Neural progenitor cell (in vitro differentiated cells): ENCODE results near the gene ZDHHC14. TPM values are rescaled to one million over a fixed set of nuclear protein-coding genes. Genes with fewer than 3 reads are reported as not detected.

Experiments
- DNase-seq: peaks from one replicate; pipeline ENCODE4 v3.0.0-alpha.2; 2016; ENCODE audit warnings: low spot score
- H2AFZ ChIP-seq: fragments of 200-600 bp; sonication (generic); replicated peaks from 2 replicates; pipeline ENCODE4 v1.6.1; 2016; ENCODE audit warnings: antibody characterized with exemption
- H3F3A ChIP-seq: fragments of 200-600 bp; sonication (generic); 2 replicates; pipeline ENCODE4 v1.6.1; 2016; ENCODE audit warnings: antibody characterized with exemption, low read depth
- H3K27ac ChIP-seq: fragments of 200-600 bp; sonication (generic); 2 replicates; pipeline ENCODE4 v1.5.1; 2016; ENCODE audit warnings: mild to moderate bottlenecking
- H3K27me3 ChIP-seq: fragments of 200-600 bp; sonication (generic); 2 replicates; pipeline ENCODE4 v1.6.1; 2016; ENCODE audit warnings: mild to moderate bottlenecking, moderate library complexity
- H3K36me3 ChIP-seq: fragments of 200-600 bp; sonication (generic); 2 replicates; pipeline ENCODE4 v1.5.1; 2016
- H3K4me1 ChIP-seq: fragments of 200-600 bp; sonication (generic); 2 replicates; pipeline ENCODE4 v1.6.1; 2016; ENCODE audit warnings: mixed run types
- H3K4me2 ChIP-seq: fragments of 200-600 bp; sonication (generic); 2 replicates; pipeline ENCODE4 v1.6.1; 2016
- H3K4me3 ChIP-seq: fragments of 200-600 bp; sonication (generic); 2 replicates; pipeline ENCODE4 v1.5.1; 2016
- H3K79me2 ChIP-seq: fragments of 200-600 bp; sonication (generic); 2 replicates; pipeline ENCODE4 v1.6.1; 2016; ENCODE audit warnings: low read depth
- H3K9ac ChIP-seq: fragments of 200-600 bp; sonication (generic); 2 replicates; pipeline ENCODE4 v1.6.1; 2016
- H3K9me3 ChIP-seq: fragments of 200-600 bp; sonication (generic); 2 replicates; pipeline ENCODE4 v1.5.1; 2016; ENCODE audit warnings: low read depth
- H4K20me1 ChIP-seq: fragments of 200-600 bp; sonication (generic); 2 replicates; pipeline ENCODE4 v1.6.1; 2016; ENCODE audit warnings: low read depth
- H3K27ac Mint-ChIP-seq: 3 replicates; pipeline ENCODE4 v1.8.0; 2021; ENCODE audit warnings: mixed read lengths
- H3K27me3 Mint-ChIP-seq: 2 replicates; pipeline ENCODE4 v1.8.0; 2022; ENCODE audit warnings: low read depth, mild to moderate bottlenecking, inconsistent platforms, moderate library complexity, mixed read lengths; ENCODE audit not compliant: insufficient read depth
- H3K36me3 Mint-ChIP-seq: 3 replicates; pipeline ENCODE4 v1.8.0; 2021; ENCODE audit warnings: mixed read lengths
- H3K4me1 Mint-ChIP-seq: 3 replicates; pipeline ENCODE4 v1.8.0; 2021; ENCODE audit warnings: mixed read lengths
- H3K4me3 Mint-ChIP-seq: 3 replicates; pipeline ENCODE4 v1.8.0; 2021; ENCODE audit warnings: mild to moderate bottlenecking, moderate library complexity, mixed read lengths
- H3K9me3 Mint-ChIP-seq: 3 replicates; pipeline ENCODE4 v1.8.0; 2020; ENCODE audit warnings: mixed read lengths
- EZH2 ChIP-seq: fragments of 200-600 bp; sonication (generic); IDR thresholded peaks from 2 replicates; pipeline ENCODE4 v1.6.1; 2017; ENCODE audit warnings: antibody characterized with exemption, mild to moderate bottlenecking, moderate library complexity
- EZH2phosphoT487 ChIP-seq: fragments of 200-600 bp; sonication (generic); IDR thresholded peaks from 2 replicates; pipeline ENCODE4 v1.6.1; 2017; ENCODE audit warnings: antibody characterized with exemption
- total RNA-seq: library from RNA; depleted of rRNA; stranded (reverse); fragments of >200 nt; gene quantifications from 2 replicates; pipeline ENCODE4 v1.2.3, GENCODE V29; 2015; ENCODE audit warnings: low replicate concordance
- TF ChIP-seq, protein P1 (sequence below): fragments of 200-600 bp; sonication (generic); IDR thresholded peaks from 2 replicates; pipeline ENCODE4 v1.5.1; 2017; ENCODE audit warnings: antibody characterized with exemption, mild to moderate bottlenecking

Gene ZDHHC14
- total RNA-seq, 1 donor from 2014 or later = 14.5 TPM

GRCh38 chr6:157498817-157499216 is 117.8 kb downstream of the ZDHHC14 start:
- H3K9me3 ChIP-seq = no peaks in the 10 kb centered on the region
- H3K27me3 ChIP-seq = no peaks in the 10 kb centered on the region
- H3K79me2 ChIP-seq = no peaks in the 10 kb centered on the region
- no peak overlapping the region for H3K27ac ChIP-seq
- no peak for DNase-seq
- H3K9me3 Mint-ChIP-seq = peaks cover 9% of the 10 kb centered on the region
- no peak overlapping the region for H3K4me3 ChIP-seq
- H3K4me2 ChIP-seq = no peak overlapping the region
- H3K36me3 ChIP-seq = no peaks in the 10 kb centered on the region
- H3K4me1 ChIP-seq = peaks cover 4% of the 10 kb centered on the region
- no peak overlapping the region for H3K27ac Mint-ChIP-seq
- no peak for TF ChIP-seq EZH2phosphoT487
- no peak for TF ChIP-seq EZH2
- TF ChIP-seq, protein P1, sequence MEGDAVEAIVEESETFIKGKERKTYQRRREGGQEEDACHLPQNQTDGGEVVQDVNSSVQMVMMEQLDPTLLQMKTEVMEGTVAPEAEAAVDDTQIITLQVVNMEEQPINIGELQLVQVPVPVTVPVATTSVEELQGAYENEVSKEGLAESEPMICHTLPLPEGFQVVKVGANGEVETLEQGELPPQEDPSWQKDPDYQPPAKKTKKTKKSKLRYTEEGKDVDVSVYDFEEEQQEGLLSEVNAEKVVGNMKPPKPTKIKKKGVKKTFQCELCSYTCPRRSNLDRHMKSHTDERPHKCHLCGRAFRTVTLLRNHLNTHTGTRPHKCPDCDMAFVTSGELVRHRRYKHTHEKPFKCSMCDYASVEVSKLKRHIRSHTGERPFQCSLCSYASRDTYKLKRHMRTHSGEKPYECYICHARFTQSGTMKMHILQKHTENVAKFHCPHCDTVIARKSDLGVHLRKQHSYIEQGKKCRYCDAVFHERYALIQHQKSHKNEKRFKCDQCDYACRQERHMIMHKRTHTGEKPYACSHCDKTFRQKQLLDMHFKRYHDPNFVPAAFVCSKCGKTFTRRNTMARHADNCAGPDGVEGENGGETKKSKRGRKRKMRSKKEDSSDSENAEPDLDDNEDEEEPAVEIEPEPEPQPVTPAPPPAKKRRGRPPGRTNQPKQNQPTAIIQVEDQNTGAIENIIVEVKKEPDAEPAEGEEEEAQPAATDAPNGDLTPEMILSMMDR = no peak
- no peak overlapping the region for H2AFZ ChIP-seq
- H3K9ac ChIP-seq = no peak overlapping the region
- H3K4me1 Mint-ChIP-seq = peaks cover 3% of the 10 kb centered on the region
- no peak overlapping the region for H3K4me3 Mint-ChIP-seq
- no peaks in the 10 kb centered on the region for H3F3A ChIP-seq
- no peaks in the 10 kb centered on the region for H3K27me3 Mint-ChIP-seq
- no peaks in the 10 kb centered on the region for H4K20me1 ChIP-seq
- peaks cover 8% of the 10 kb centered on the region for H3K36me3 Mint-ChIP-seq

GRCh38 chr6:157500022-157500421 is 119.0 kb downstream of the ZDHHC14 start:
- H3K27ac ChIP-seq = no peak overlapping the region
- no peaks in the 10 kb centered on the region for H4K20me1 ChIP-seq
- Mint-ChIP-seq H3K27me3 (peaks cover 2% of the 10 kb centered on the region), H3K27ac (no peak overlapping the region), H3K9me3 (peaks cover 12% of the 10 kb centered on the region), H3K4me3 (no peak overlapping the region), H3K4me1 (no peaks in the 10 kb centered on the region), H3K36me3 (peaks cover 8% of the 10 kb centered on the region)
- H3F3A ChIP-seq = no peaks in the 10 kb centered on the region
- DNase-seq = no peak
- TF ChIP-seq EZH2 = no peak
- TF ChIP-seq, protein P1 = no peak
- TF ChIP-seq EZH2phosphoT487 = no peak
- no peaks in the 10 kb centered on the region for H3K79me2 ChIP-seq
- no peaks in the 10 kb centered on the region for H3K9me3 ChIP-seq
- no peak overlapping the region for H3K4me3 ChIP-seq
- no peak overlapping the region for H2AFZ ChIP-seq
- no peaks in the 10 kb centered on the region for H3K27me3 ChIP-seq
- no peaks in the 10 kb centered on the region for H3K4me1 ChIP-seq
- no peaks in the 10 kb centered on the region for H3K36me3 ChIP-seq
- H3K4me2 ChIP-seq = no peak overlapping the region
- no peak overlapping the region for H3K9ac ChIP-seq

GRCh38 chr6:157503018-157503747 is 122.2 kb downstream of the ZDHHC14 start:
- Mint-ChIP-seq H3K9me3 (peaks cover 25% of the 10 kb centered on the region), H3K36me3 (peaks cover 22% of the 10 kb centered on the region), H3K4me1 (no peaks in the 10 kb centered on the region), H3K27me3 (peaks cover 2% of the 10 kb centered on the region), H3K27ac (no peak overlapping the region), H3K4me3 (no peak overlapping the region)
- Histone ChIP-seq H3K9me3 (peaks cover 7% of the 10 kb centered on the region), H3K4me2 (no peak overlapping the region), H3K79me2 (no peaks in the 10 kb centered on the region), H2AFZ (no peak overlapping the region), H4K20me1 (no peaks in the 10 kb centered on the region), H3F3A (no peaks in the 10 kb centered on the region), H3K4me3 (no peak overlapping the region), H3K4me1 (no peaks in the 10 kb centered on the region), H3K36me3 (no peaks in the 10 kb centered on the region), H3K9ac (no peak overlapping the region), H3K27ac (no peak overlapping the region), H3K27me3 (no peaks in the 10 kb centered on the region)
- TF ChIP-seq EZH2 (no peak), EZH2phosphoT487 (no peak)
- TF ChIP-seq, protein P1 = no peak
- no peak for DNase-seq
